Vagina (tissue), 2 donors: ENCODE measurements around the gene DNPEP.

Experiments
- POLR2A ChIP-seq, 2 donors: fragments of 450-650 bp; IDR thresholded peaks; one replicate each; pipeline ENCODE4 v1.6.1; 2017; ENCODE audit warnings: antibody characterized with exemption in 2 of 2, mild to moderate bottlenecking in 2 of 2, moderate library complexity in 2 of 2
- POLR2AphosphoS5 ChIP-seq, 2 donors: sonication (generic); formaldehyde crosslinking; IDR thresholded peaks; one replicate each; pipeline ENCODE4 v1.9.0; 2017; ENCODE audit warnings: antibody characterized with exemption in 2 of 2, mild to moderate bottlenecking in 2 of 2, low read depth in 1 of 2; ENCODE audit not compliant: insufficient read depth in 1 of 2
- TF ChIP-seq, protein P1 (sequence below), 3 experiments: fragments of 450-650 bp in 2 of 3; fragments of 200-600 bp in 1 of 3; sonication (generic) in 1 of 3; IDR thresholded peaks; one replicate each; pipeline ENCODE4 v1.5.1; 2017 to 2019; ENCODE audit warnings: antibody characterized with exemption in 3 of 3, mild to moderate bottlenecking in 2 of 3, moderate library complexity in 2 of 3

DNA sequence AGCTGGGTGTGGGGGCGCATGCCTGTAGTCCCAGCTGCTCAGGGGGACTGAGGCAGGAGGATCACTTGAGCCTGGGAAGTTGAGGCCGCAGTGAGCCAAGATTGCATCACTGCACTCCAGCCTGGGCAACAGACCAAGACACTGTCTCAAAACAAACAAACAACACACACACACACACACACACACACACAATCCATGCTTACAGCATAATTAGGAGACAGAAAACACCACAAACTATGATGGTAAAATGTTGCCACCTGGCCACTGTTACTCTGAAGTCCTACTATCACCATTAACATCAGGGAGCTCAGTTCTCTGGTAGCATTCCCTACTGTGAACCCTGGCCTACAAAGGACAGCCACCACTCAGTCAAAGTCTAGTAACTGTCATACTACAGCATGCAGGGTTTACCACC, 18.3 kb downstream of the DNPEP start:
- no peak for TF ChIP-seq POLR2A (IDR thresholded peaks at IDR 0.05)
- TF ChIP-seq, protein P1, sequence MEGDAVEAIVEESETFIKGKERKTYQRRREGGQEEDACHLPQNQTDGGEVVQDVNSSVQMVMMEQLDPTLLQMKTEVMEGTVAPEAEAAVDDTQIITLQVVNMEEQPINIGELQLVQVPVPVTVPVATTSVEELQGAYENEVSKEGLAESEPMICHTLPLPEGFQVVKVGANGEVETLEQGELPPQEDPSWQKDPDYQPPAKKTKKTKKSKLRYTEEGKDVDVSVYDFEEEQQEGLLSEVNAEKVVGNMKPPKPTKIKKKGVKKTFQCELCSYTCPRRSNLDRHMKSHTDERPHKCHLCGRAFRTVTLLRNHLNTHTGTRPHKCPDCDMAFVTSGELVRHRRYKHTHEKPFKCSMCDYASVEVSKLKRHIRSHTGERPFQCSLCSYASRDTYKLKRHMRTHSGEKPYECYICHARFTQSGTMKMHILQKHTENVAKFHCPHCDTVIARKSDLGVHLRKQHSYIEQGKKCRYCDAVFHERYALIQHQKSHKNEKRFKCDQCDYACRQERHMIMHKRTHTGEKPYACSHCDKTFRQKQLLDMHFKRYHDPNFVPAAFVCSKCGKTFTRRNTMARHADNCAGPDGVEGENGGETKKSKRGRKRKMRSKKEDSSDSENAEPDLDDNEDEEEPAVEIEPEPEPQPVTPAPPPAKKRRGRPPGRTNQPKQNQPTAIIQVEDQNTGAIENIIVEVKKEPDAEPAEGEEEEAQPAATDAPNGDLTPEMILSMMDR (IDR thresholded peaks at IDR 0.05) = no peak
- no peak for TF ChIP-seq POLR2AphosphoS5 (IDR thresholded peaks at IDR 0.05; ENCODE audit: insufficient read depth in 1 of 2, low read depth in 1 of 2)
